Upper lobe of left lung (tissue), 6 donors: Measurements from ENCODE around the gene ILK. TPM values are rescaled to one million over a fixed set of nuclear protein-coding genes. Genes with fewer than 3 reads are reported as not detected.

Source experiments
- ATAC-seq, 2 donors: fragments of 200-7000 bp; cut with Tn5 transposase; one replicate each; pipeline ENCODE4 v1.9.1; 2022; ENCODE audit warnings: mild to moderate bottlenecking in 2 of 2, moderate library complexity in 2 of 2; ENCODE audit not compliant: low FRiP score in 2 of 2
- DNase-seq, 2 donors: peaks; one replicate each; pipeline ENCODE4 v3.0.0-alpha.2; 2019 to 2020
- H3K27ac ChIP-seq, 4 donors: fragments of 200-600 bp; sonication (generic); one replicate each; pipeline ENCODE4 v1.5.1; 2016 to 2019
- H3K27me3 ChIP-seq, 4 donors: fragments of 200-600 bp; sonication (generic); one replicate each; pipeline ENCODE4 v1.5.1; 2017 to 2019
- H3K36me3 ChIP-seq, 4 donors: fragments of 200-600 bp; sonication (generic); one replicate each; pipeline ENCODE4 v1.5.1; 2016 to 2019
- H3K4me1 ChIP-seq, 4 donors: fragments of 200-600 bp; sonication (generic); one replicate each; pipeline ENCODE4 v1.5.1; 2018 to 2019
- H3K4me3 ChIP-seq, 4 donors: fragments of 200-600 bp; sonication (generic); one replicate each; pipeline ENCODE4 v1.5.1; 2017 to 2019; ENCODE audit warnings: mild to moderate bottlenecking in 2 of 4, moderate library complexity in 1 of 4
- H3K9me3 ChIP-seq, 4 donors: fragments of 200-600 bp; sonication (generic); one replicate each; pipeline ENCODE4 v1.5.1; 2018 to 2019
- EP300 ChIP-seq, 4 donors: sonication (generic); formaldehyde crosslinking; IDR thresholded peaks; one replicate each; pipeline ENCODE4 v1.5.1; 2017; ENCODE audit warnings: antibody characterized with exemption in 4 of 4, control low read depth in 2 of 4
- POLR2A ChIP-seq, 4 donors: fragments of 450-650 bp; IDR thresholded peaks; one replicate each; pipeline ENCODE4 v1.5.1; 2016 to 2017; ENCODE audit warnings: antibody characterized with exemption in 4 of 4, mild to moderate bottlenecking in 2 of 4
- POLR2AphosphoS5 ChIP-seq, 2 donors: sonication (generic); formaldehyde crosslinking; IDR thresholded peaks; one replicate each; pipeline ENCODE4 v1.5.1; 2017; ENCODE audit warnings: antibody characterized with exemption in 2 of 2
- WGBS, 2 donors: methylation state at CpG; one replicate each; pipeline ENCODE4 v1.1.5; 2017 to 2018; 5-methylcytosine and 5-hydroxymethylcytosine counted together
- total RNA-seq, 6 donors: library from RNA; depleted of rRNA in 4 of 6; stranded (reverse); fragments of >200 nt in 4 of 6; gene quantifications; one replicate each; pipeline versions ENCODE4 v1.1.0 to v1.2.1, GENCODE V29; 2016 to 2021
- TF ChIP-seq, protein P1 (sequence below), 6 experiments: fragments of 450-650 bp in 4 of 6; fragments of 200-600 bp in 2 of 6; sonication (generic) in 2 of 6; IDR thresholded peaks; one replicate each; pipeline ENCODE4 v1.5.1; 2016 to 2019; ENCODE audit warnings: antibody characterized with exemption in 6 of 6
- donor health status: DM: no; HTN: no; CAD: no; lungs with moderate emphysema.
- donor health status: DM: no; HTN: yes; CAD: no; lungs with severe emphysema.

ILK gene
- total RNA-seq, 6 donors from 2014 or later = 130 to 191 (median 146) TPM

DNA sequence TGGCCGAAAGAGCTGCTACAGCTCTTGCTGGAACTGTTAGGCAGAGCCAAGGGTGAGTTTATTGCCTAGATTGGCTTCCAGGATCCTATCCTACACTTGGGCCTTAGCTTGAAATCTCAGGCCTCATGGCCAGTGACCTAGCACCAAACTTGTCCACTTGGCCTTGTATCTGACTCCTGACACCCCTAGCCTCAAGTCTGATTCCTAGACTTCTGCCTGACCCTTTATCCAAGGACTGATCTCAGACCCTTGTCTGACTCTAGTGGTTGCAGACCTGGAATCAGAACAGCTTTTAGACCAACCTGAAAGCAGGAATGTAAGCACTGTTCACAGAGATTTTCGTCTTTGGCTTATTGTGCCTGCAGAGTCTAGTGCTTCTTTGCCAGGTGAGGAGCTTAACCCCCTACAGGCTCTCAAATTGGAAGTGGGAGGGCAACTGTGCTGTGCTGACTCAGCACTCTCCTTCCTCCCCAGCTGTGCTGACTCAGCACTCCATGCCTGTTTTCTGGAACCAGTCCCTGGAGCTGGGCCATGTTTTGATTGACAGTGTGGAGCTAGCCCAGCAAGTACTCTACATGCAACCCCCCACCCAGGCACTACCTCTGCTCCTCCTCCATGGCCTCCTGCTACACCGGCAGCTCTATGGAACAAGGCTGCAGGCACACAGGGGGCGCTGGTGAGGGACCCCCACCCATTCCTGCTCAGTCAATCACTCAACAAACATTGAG, 35.2 kb upstream of the ILK start:
- Histone ChIP-seq H3K36me3 (no peaks in the 10 kb centered on the region), H3K27me3 (no peaks in the 10 kb centered on the region), H3K27ac (no peak overlapping the region), H3K4me1 (peaks cover 0 to 16% (median 3%) of the 10 kb centered on the region in 4 donors), H3K9me3 (no peaks in the 10 kb centered on the region), H3K4me3 (no peak overlapping the region)
- ATAC-seq = no peak
- 59 to 73% methylated on average over 3 to 4 of the region's 4 CpGs for WGBS, 2 donors
- no peak for DNase-seq
- TF ChIP-seq EP300 (IDR thresholded peaks at IDR 0.05) = no peak
- no peak for TF ChIP-seq POLR2A (IDR thresholded peaks at IDR 0.05)
- no peak for TF ChIP-seq POLR2AphosphoS5 (IDR thresholded peaks at IDR 0.05)
- TF ChIP-seq, protein P1, sequence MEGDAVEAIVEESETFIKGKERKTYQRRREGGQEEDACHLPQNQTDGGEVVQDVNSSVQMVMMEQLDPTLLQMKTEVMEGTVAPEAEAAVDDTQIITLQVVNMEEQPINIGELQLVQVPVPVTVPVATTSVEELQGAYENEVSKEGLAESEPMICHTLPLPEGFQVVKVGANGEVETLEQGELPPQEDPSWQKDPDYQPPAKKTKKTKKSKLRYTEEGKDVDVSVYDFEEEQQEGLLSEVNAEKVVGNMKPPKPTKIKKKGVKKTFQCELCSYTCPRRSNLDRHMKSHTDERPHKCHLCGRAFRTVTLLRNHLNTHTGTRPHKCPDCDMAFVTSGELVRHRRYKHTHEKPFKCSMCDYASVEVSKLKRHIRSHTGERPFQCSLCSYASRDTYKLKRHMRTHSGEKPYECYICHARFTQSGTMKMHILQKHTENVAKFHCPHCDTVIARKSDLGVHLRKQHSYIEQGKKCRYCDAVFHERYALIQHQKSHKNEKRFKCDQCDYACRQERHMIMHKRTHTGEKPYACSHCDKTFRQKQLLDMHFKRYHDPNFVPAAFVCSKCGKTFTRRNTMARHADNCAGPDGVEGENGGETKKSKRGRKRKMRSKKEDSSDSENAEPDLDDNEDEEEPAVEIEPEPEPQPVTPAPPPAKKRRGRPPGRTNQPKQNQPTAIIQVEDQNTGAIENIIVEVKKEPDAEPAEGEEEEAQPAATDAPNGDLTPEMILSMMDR (IDR thresholded peaks at IDR 0.05) = no peak

DNA sequence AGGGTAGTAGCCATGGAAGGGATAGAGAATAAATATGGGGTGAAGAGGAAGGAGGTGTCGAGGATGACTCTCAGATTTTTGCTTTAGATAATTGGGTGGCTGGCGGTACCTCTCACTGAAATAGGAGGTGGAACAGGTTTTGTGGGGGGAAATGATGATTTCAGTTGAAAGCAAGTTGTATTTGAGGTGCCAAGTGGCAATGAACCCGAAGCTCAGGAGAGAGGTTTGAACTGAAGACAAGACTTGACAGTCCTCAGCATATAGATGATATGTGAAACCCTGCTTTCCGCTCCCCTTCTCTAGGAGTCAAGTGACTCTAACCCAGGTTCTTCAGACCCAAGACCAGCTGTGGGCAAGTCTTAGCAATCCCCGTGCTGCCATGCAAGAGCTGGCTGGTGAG, 33.9 kb upstream of the ILK start:
- Histone ChIP-seq H3K4me1 (peaks cover 0 to 16% (median 3%) of the 10 kb centered on the region in 4 donors), H3K27ac (no peak overlapping the region), H3K36me3 (no peaks in the 10 kb centered on the region), H3K9me3 (no peaks in the 10 kb centered on the region), H3K4me3 (no peak overlapping the region), H3K27me3 (no peaks in the 10 kb centered on the region)
- ATAC-seq (no peak), DNase-seq (no peak)
- TF ChIP-seq, protein P1 (IDR thresholded peaks at IDR 0.05) = no peak
- TF ChIP-seq POLR2A (IDR thresholded peaks at IDR 0.05) (no peak), EP300 (IDR thresholded peaks at IDR 0.05) (no peak), POLR2AphosphoS5 (IDR thresholded peaks at IDR 0.05) (no peak)
- WGBS, 2 donors = 75 to 91% methylated on average over 5 of the region's 5 CpGs

DNA sequence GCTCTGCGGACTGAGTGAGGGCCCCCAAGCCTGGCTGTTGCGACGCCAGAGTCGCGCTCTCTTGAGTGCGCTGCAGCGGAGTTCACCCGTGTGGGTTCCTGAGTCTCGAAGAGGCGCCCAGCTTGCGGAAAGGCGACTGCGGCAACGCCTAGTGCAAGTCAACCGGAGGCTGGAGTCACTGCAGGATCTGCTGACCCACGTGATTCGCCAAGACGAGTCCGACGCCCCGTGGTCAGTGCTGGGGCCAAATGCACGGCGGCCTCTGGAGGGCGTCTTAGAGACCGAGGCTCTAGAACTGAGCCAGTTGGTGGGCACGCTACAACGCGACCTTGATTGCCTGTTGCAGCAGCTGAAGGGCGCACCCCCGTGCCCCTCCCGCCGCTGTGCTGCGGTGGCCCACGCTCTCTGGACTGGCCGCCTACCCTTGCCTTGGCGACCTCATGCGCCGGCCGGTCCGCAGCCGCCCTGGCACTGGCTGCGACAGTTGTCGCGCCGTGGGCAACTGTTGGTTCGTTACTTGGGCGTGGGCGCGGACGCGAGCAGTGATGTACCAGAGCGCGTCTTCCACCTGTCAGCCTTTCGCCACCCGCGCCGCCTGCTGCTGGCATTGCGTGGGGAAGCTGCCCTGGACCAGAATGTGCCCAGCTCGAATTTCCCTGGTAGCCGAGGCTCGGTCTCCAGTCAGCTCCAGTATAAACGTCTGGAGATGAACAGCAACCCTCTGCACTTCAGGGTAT, 32.7 kb upstream of the ILK start:
- 54 to 93% methylated on average over 35 to 58 of the region's 62 CpGs for WGBS, 2 donors
- Histone ChIP-seq H3K27me3 (no peaks in the 10 kb centered on the region), H3K4me1 (peaks cover 0 to 16% (median 3%) of the 10 kb centered on the region in 4 donors), H3K9me3 (no peaks in the 10 kb centered on the region), H3K4me3 (peak overlapping the region in 1 of 4 donors; percentile 13), H3K27ac (no peak overlapping the region), H3K36me3 (no peaks in the 10 kb centered on the region)
- TF ChIP-seq, protein P1 (IDR thresholded peaks at IDR 0.05) = peak in 1 of 6 experiments; percentile 7
- TF ChIP-seq POLR2AphosphoS5 (IDR thresholded peaks at IDR 0.05) = no peak
- DNase-seq (peak in 1 of 2 donors; percentile 72), ATAC-seq (peak in 1 of 2 donors; percentile 27)

DNA sequence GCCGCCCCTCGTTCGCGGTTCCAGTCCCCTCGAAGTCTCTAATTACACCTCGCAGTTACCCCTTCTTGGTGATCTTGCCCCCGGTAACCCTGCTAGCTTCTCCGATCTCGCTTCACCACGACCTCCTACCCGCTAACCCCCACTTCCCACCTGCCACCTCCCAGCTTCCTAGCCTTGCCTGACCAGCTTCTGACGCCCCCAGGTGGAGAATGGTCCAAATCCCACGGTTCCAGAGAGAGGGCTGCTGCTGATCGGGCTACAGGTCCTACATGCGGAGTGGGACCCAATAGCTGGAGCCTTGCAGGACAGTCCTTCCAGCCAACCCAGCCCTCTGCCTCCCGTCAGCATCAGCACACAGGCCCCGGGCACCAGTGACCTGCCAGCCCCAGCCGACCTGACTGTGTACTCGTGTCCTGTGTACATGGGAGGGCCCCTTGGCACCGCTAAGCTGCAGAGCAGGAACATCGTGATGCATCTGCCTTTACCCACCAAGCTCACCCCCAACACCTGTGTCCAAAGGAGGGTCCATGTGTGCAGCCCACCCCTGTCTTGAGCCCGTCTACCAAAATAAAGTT, 32.1 kb upstream of the ILK start:
- ATAC-seq = peak in 1 of 2 donors; percentile 7
- TF ChIP-seq POLR2AphosphoS5 (IDR thresholded peaks at IDR 0.05) (no peak), POLR2A (IDR thresholded peaks at IDR 0.05) (no peak), EP300 (IDR thresholded peaks at IDR 0.05) (no peak)
- TF ChIP-seq, protein P1 (IDR thresholded peaks at IDR 0.05) = no peak
- no peaks in the 10 kb centered on the region for H3K36me3 ChIP-seq
- 59 to 89% methylated on average over 18 to 22 of the region's 22 CpGs for WGBS, 2 donors
- peak in 1 of 2 donors; percentile 56 for DNase-seq
- H3K9me3 ChIP-seq = no peaks in the 10 kb centered on the region
- peaks cover 0 to 18% (median 3%) of the 10 kb centered on the region in 4 donors for H3K4me1 ChIP-seq
- no peak overlapping the region for H3K4me3 ChIP-seq
- no peaks in the 10 kb centered on the region for H3K27me3 ChIP-seq
- H3K27ac ChIP-seq = no peak overlapping the region
